Neural crest cell (in vitro differentiated cells): ENCODE results near the gene HLA-DPB1. TPM values are rescaled to one million over a fixed set of nuclear protein-coding genes. Genes with fewer than 3 reads are reported as not detected.
"Not testable (repeated sequence)": the region's sequence is repeated elsewhere in the genome, so short reads cannot be mapped to it uniquely, and the experiment has no call there.

Source experiments
- DNase-seq: peaks from one replicate; pipeline ENCODE4 v3.0.0; 2021; ENCODE audit warnings: low read depth, mixed read lengths, low spot score
- H3K27ac Mint-ChIP-seq: one replicate; pipeline ENCODE4 v1.8.0; 2021; ENCODE audit warnings: mild to moderate bottlenecking, mixed read lengths; ENCODE audit not compliant: unreplicated experiment
- H3K27me3 Mint-ChIP-seq: 2 replicates; pipeline ENCODE4 v1.8.0; 2021; ENCODE audit warnings: low read depth, mild to moderate bottlenecking, mixed read lengths
- H3K36me3 Mint-ChIP-seq: 2 replicates; pipeline ENCODE4 v1.8.0; 2021; ENCODE audit warnings: low read depth, mild to moderate bottlenecking, mixed read lengths
- H3K4me1 Mint-ChIP-seq: 2 replicates; pipeline ENCODE4 v1.8.0; 2021; ENCODE audit warnings: mixed read lengths
- H3K4me3 Mint-ChIP-seq: one replicate; pipeline ENCODE4 v1.8.0; 2021; ENCODE audit warnings: mild to moderate bottlenecking, mixed read lengths
- H3K9me3 Mint-ChIP-seq: 2 replicates; pipeline ENCODE4 v1.8.0; 2021; ENCODE audit warnings: mixed read lengths
- total RNA-seq: library from RNA; stranded (reverse); gene quantifications from 2 replicates; pipeline ENCODE4 v1.2.1, GENCODE V29; 2021
- TF ChIP-seq, protein P1 (sequence below): fragments of 200-600 bp; sonication (generic); conservative IDR thresholded peaks from 2 replicates; pipeline ENCODE4 v1.5.0; 2021; ENCODE audit warnings: antibody characterized with exemption, mild to moderate bottlenecking

Gene HLA-DPB1
- total RNA-seq, 1 donor from 2014 or later: 20.4 TPM

DNA sequence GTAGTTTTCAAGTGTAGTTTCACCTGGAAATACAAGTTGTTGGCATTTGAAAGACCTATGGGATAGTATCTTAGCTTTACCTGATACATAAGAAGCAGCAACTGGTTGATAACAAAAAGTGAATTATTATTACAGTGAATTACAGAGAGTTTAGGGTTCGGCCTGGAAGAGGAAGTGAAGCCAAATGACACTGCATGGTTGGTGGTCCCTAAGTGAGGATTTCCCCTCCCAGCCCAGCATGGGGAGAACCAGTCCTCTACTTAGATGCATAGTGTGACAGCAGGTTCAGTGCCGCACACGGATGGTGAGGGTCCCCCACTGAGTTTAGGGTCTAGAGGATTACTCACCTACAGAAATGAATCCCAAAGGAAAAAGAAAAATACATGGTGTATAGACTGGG is 18.1 kb downstream of the HLA-DPB1 start:
- H3K27me3 Mint-ChIP-seq: peaks cover 34% of the 10 kb centered on the region
- H3K36me3 Mint-ChIP-seq: no peaks in the 10 kb centered on the region
- H3K27ac Mint-ChIP-seq: no peak overlapping the region
- TF ChIP-seq, protein P1, sequence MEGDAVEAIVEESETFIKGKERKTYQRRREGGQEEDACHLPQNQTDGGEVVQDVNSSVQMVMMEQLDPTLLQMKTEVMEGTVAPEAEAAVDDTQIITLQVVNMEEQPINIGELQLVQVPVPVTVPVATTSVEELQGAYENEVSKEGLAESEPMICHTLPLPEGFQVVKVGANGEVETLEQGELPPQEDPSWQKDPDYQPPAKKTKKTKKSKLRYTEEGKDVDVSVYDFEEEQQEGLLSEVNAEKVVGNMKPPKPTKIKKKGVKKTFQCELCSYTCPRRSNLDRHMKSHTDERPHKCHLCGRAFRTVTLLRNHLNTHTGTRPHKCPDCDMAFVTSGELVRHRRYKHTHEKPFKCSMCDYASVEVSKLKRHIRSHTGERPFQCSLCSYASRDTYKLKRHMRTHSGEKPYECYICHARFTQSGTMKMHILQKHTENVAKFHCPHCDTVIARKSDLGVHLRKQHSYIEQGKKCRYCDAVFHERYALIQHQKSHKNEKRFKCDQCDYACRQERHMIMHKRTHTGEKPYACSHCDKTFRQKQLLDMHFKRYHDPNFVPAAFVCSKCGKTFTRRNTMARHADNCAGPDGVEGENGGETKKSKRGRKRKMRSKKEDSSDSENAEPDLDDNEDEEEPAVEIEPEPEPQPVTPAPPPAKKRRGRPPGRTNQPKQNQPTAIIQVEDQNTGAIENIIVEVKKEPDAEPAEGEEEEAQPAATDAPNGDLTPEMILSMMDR: no peak
- no peak for DNase-seq
- H3K9me3 Mint-ChIP-seq: peaks cover 10% of the 10 kb centered on the region
- no peaks in the 10 kb centered on the region for H3K4me1 Mint-ChIP-seq
- no peak overlapping the region for H3K4me3 Mint-ChIP-seq

DNA sequence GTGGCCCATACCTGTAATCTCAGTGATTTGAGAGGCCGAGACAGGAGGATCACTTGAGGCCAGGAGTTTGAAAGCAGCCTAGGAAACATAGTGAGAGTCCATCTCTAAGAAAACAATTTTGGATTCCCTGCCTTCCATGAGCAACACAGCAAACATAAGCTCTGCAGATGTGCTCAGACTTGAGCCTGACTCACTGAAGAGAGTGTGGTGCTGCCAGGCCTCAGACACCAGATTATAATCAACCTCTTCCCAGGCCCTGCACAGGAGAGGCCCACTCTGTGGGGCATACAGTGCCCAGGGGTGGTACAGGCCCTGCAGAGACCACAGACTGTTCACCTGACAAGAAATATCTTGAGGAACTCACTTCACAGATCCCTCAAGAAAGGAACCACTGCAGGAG is 19.9 kb downstream of the HLA-DPB1 start:
- no peaks in the 10 kb centered on the region for H3K4me1 Mint-ChIP-seq
- H3K36me3 Mint-ChIP-seq: peaks cover 2% of the 10 kb centered on the region
- no peak for DNase-seq
- no peak overlapping the region for H3K27ac Mint-ChIP-seq
- TF ChIP-seq, protein P1: no peak
- no peak overlapping the region for H3K4me3 Mint-ChIP-seq
- H3K27me3 Mint-ChIP-seq: peaks cover 52% of the 10 kb centered on the region
- H3K9me3 Mint-ChIP-seq: peaks cover 21% of the 10 kb centered on the region

DNA sequence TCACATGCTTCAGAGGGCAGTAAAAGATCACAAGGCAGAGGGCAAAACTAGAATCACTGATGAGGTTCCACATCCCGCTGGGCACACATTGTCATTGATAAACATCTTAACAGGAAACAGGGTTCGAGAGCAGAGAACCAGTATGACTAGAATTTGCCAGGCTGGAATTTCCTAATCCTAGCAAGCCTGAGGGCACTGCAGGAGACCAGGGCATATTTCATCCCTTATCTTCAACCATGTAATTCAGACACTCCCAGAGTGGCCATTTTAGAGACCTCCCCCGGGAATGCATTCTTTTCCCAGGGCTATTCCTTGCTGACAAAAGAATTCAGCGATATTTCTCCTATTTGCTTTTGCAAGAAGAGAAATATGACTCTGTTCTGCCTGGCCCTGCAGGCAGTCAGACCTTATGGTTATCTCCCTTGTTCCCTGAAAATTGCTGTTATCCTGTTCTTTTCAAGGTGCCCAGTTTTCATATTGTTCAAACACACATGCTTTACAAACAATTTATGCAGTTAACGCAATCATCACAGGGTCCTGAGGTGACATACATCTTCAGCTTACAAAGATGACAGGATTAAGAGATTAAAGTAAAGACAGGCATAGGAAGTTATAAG is 25.4 kb downstream of the HLA-DPB1 start:
- peaks cover 43% of the 10 kb centered on the region for H3K9me3 Mint-ChIP-seq
- H3K27me3 Mint-ChIP-seq: peaks cover 78% of the 10 kb centered on the region
- H3K27ac Mint-ChIP-seq, H3K36me3 Mint-ChIP-seq, H3K4me1 Mint-ChIP-seq, DNase-seq, H3K4me3 Mint-ChIP-seq: not testable (repeated sequence)

DNA sequence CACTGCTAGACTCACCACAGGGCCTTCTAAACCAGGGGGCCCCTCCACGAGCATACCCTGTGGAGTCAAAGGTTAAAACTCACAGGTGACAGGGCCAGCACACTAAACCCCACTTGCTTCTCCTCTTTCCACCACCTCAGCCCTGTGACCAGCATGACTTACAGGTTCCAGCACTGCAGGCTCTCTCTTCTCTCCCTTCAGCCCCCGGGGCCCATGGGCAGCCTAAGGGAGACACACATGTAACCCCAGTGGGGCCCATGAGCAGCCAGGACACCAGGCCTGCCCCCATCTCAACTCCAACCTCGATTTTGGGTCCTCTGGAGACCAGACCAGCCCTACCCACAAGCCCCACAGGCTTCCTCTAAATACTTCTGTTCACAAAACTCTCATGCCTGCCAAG is 28.0 kb downstream of the HLA-DPB1 start:
- no peak overlapping the region for H3K4me3 Mint-ChIP-seq
- TF ChIP-seq, protein P1: no peak
- H3K27me3 Mint-ChIP-seq: peaks cover 82% of the 10 kb centered on the region
- H3K9me3 Mint-ChIP-seq: peaks cover 33% of the 10 kb centered on the region
- H3K27ac Mint-ChIP-seq: no peak overlapping the region
- no peaks in the 10 kb centered on the region for H3K4me1 Mint-ChIP-seq
- H3K36me3 Mint-ChIP-seq: peaks cover 2% of the 10 kb centered on the region
- DNase-seq: no peak

DNA sequence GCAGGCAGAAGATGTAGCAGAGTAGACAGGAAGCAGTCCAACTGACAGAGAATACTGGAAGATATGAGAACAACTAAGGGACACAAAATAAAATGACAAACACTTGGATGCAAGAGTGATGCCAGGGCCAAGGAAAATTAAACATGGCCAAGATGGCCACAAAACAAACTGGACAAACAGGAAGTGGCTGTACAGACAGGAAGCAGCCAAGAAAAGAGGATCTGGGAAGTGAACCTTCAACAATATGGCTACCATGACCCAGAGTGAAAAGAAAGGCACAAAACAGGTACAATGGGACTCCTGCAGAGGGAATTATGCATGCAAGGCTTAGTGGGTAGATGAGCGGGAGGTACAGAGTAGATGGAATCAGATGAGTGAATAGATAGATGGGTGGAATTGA is 29.1 kb downstream of the HLA-DPB1 start:
- H3K4me1 Mint-ChIP-seq: no peaks in the 10 kb centered on the region
- no peak overlapping the region for H3K27ac Mint-ChIP-seq
- DNase-seq: no peak
- H3K4me3 Mint-ChIP-seq: no peak overlapping the region
- no peaks in the 10 kb centered on the region for H3K36me3 Mint-ChIP-seq
- peaks cover 29% of the 10 kb centered on the region for H3K9me3 Mint-ChIP-seq
- peaks cover 82% of the 10 kb centered on the region for H3K27me3 Mint-ChIP-seq
- TF ChIP-seq, protein P1: no peak

DNA sequence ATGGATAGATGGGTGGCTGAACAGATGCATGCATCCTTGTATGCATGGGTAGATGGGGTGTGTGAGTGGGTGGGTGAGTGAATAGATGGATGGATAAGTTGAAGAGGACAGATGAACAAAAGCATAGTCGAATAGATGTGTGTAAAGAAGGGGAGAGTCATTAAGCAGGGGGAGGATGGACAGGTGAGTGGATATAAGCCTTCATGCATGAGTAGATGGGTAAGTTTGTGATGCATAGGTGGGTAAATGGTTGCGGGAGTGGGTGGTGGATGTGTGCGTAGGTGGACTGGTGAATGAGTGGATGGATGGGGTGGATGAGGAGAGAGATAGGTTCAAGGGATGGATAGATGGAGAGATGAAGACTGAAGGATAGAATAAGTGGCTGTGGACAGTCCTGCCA is 29.6 kb downstream of the HLA-DPB1 start:
- no peaks in the 10 kb centered on the region for H3K36me3 Mint-ChIP-seq
- no peaks in the 10 kb centered on the region for H3K4me1 Mint-ChIP-seq
- peaks cover 82% of the 10 kb centered on the region for H3K27me3 Mint-ChIP-seq
- no peak overlapping the region for H3K4me3 Mint-ChIP-seq
- peaks cover 25% of the 10 kb centered on the region for H3K9me3 Mint-ChIP-seq
- TF ChIP-seq, protein P1: no peak
- no peak for DNase-seq
- no peak overlapping the region for H3K27ac Mint-ChIP-seq
